HG02973 (cell line): ENCODE measurements around the gene SDE2.
A peak's percentile ranks its signal among the peaks of the same experiment; 100 is the strongest.

Experiments used
- ATAC-seq: cut with Tn5 transposase; IDR thresholded peaks from one replicate; pipeline ENCODE4 v1.9.1; 2021; ENCODE audit warnings: moderate library complexity; ENCODE audit not compliant: unreplicated experiment

Gene SDE2

DNA sequence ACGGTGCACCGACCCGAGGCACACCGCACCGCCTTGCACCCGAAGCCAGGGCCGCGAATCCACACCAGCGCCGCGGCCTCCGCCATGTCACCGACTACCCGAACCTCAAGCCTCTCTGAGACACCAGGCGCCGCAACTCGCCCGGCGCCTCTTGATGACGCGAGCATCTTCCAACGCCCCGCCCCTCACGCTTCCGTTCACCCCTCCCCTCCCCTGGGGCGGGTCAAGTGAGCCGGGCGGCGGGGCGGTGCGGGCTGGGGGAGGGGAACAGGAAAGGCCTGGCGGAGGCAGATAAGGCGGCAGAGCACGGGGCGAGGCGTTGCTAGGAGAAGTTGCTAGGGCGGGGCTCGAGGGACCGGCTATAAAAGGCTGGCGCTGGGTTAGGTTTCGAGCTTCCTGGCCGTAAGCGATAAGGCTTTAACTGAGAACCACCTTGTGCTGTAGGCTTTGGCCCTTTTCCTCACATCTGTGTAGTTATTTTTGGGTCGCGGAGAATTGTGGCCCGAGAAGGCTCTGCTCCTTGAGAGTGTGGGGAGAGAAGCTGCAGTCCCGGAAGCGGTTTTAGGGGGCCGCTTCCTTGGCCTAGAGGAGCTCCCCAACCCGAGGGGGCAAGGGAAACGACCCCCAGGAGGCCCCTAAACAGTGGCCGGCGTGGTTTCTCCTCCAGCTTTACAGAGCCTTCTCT lies at the start of gene SDE2:
Gene SDE2, minus strand, starts transcription at position 117 of the 685 bp plus-strand sequence. Its CDS starts 31 bp downstream, at position 86.
- ATAC-seq = peak; percentile 68

DNA sequence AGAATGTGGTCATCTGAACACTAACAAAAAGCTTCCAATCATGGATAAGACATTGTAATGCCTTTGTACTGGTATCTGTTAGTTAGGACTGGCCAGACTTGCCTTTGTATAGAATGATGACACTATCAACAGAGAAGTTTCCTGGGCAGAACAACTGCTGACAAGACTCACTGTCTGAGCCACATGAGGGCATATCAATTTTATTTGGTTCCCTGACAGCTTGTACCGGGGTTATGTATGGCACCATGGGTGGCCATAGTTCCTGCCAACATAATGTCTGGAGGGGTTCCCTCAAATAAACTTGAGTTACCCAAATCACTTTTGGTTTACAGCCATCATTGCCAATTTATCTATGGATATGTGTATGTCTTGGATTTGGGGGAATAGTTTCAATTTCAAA lies 49.7 kb upstream of the SDE2 start:
- no peak for ATAC-seq

DNA sequence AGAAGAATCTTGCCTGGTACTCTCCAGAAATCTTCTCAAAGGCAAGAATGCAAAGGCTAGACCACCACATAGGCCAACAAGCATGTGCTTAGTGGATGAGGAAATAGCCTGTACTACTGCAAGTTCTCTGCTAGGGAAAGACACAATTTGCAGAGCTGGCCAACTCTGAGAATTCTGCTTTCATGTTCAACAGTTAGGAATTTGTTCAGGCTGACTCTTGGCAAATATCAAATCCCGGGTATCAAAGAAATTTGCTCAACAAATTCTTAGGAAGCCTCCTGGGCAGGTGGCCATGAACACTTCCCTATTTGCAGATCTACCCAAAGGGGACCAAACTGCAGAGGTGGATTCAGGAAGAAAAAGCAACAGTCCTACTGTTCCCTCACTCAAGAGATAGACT lies 48.4 kb upstream of the SDE2 start:
- ATAC-seq = no peak

DNA sequence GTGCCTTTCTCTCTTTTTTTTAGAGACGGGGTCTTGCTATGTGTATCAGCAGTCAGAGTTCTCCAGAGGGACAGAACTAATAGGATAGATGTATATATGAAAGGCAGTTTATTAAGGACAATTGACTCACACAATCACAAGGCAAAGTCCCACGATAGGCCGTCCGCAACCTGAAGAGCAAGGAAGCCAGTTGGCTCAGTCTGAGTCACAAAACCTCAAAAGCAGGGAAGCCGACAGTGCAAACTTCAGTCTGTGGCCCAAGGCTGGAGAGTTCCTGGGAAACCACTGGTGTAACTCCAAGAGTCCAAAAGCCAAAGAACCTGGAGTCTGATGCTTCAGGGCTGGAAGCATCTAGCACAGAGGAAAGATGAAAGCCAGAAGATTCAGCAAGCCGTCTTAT lies 47.1 kb upstream of the SDE2 start:
- no peak for ATAC-seq

DNA sequence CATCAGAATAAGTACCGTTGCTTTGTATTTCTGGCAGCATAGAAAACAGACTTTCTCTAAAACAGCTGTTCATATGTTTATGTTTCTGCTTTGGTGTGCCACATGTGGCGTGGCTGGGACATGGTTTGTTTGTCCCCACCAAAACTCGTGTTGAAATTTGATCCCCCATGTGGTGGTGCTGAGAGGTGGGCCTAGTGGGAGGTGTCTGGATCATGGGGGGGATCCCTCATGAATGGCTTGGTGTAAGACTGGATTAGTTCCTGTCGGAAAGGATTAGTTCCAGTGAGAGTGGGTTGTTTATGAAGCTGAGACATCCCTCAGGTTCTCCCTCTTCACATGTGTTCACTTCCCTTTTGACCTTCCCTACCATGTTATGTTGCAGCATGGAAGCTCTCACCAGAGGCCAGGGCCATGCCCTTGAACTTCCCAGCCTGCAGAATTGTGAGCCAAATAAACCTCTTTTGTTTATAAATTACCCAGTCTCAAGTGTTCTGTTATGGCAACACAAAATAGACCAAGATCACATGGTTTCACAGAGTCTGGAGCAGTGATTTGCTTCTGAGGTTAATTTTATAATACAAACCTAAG lies 45.5 kb upstream of the SDE2 start:
- no peak for ATAC-seq

DNA sequence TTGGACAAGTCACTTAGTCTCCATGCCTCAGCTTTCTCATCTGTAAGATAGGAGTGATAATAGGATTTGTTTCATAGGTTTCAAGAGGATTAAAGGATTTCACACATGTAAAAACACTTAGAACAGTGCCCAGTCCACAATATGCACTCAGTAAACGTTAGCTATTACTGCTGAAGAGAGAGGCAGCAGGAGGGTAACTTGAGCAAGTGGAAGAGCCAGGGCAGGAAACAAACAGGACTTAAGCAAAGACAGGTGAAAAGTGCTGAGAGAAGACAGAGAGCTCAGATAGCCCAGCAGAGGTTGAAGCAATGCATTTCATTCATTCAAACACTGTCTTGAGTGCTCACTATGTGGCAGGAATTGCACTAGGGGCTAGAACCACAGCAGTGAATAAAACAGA lies 42.3 kb upstream of the SDE2 start:
- ATAC-seq = no peak

DNA sequence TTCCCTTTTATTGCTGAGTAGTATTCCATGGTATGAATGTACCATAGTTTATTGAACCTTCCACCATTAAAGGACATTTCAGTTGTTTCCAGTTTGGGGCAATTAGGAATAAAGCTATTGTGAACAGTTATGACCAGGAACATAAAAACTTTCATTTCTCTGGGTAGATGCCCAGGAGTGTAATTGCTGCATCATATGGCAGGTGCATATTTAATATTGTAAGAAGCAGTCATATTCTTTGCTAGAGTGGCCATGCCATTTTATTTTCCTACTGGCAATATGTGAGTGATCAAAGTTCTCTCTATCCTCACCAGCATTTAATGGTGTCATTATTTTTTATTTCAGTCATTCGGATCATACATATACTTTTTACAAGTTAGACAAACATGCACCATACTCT lies 39.5 kb upstream of the SDE2 start:
- no peak for ATAC-seq

DNA sequence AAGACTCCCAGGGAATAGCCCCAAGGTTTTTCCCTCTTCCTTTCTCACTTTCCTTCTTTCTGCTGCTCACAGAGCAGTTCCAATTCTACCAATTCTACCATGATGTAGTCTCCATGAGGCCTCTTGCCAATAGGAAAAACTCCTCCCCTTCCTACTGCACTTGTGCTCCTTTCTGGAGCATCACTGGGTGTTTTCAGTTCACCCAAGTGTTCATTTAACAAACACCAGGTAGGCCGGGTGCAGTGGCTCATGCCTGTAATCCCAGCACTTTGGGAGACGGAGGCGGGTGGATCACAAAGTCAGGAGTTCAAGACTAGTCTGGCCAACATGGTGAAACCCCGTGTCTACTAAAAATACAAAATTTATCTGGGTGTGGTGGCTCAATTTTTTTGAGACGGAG lies 36.8 kb upstream of the SDE2 start:
- no peak for ATAC-seq

DNA sequence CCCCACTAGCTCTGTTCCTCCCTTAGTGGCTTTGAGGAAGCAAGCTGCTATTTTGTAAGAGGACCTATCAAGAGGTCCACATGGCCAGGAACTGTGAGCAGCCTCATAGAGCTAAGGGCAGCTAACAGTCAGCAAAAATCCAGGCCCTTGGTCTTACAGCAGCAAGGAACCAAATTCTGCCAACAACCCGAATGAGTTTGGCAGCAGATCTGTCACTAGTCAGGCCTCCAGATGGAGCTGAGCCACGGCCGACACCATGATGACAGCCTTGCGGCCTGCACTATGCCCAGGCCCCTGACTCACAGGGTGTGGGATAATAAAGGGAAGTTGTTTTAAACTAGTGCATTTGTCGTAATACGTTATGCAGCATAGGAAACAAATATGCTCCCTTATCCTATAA lies 35.3 kb upstream of the SDE2 start:
- no peak for ATAC-seq

DNA sequence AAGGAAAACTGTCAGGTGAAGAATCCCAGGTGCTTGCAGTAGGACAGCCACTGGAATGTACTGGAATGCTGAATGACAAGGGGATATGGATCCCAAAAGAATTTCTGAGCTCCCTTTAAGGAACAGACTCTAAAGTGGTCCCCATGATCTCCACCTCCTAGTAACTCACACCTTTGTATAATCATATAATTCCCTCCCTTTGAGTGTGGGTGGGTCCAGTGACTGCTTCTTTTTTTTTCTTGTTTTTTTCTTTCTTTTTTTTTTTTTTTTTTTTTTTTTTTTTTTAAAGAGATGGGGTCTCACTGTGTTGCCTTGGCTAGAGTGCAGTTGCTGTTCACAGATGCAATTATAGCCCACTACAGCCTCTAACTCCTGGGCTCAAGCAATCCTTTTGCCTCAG lies 34.8 kb upstream of the SDE2 start:
- ATAC-seq = no peak

DNA sequence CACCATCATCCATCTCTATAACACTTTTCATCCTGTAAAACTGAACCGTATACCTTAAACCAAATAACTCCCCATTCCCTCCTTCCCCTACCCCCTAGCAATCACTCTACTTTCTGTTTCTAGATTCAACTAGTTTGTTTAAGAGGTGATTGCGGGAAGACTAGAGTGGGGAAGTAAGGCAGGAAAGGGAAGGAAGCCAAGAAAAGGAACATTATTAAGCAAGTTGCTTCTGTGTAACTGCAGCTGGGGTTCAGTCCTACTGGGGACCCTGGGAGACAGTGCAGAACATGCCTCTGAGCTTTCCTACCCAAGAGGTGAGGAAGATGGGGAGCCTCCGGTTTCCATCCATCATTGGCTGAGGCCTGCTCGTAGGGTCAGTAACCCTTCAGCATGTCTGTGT lies 34.4 kb upstream of the SDE2 start:
- no peak for ATAC-seq

DNA sequence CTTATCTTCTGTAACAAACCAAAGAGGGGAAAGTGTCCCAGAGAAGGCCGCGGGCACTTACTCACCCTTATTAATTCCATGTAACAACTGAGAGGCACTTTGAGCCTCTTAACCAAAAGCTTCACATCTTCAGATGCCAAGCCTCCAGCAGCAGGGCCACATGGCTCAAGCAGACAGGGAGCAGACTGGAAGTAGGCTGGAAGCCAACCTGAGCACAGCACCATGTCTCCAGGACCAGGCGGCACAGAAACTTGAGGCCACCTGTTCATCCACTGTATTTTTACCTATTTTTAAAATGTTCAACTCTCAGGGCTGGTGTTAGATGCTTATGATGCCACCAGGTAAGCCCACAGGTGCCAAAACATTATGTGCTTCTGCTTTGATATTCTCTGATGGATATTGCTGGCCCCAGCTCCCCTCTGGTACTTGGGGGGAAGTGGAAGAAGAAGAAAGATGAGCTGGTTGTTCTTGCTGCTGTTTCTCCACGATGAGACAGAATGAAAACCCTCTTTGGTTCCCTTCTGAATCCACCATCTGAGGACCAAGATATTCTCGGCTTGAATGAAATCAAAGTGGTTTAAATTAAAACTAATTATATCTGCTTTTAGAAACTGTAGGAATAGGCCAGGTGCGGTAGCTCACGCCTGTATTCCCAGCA lies 30.6 kb upstream of the SDE2 start:
- ATAC-seq = no peak

DNA sequence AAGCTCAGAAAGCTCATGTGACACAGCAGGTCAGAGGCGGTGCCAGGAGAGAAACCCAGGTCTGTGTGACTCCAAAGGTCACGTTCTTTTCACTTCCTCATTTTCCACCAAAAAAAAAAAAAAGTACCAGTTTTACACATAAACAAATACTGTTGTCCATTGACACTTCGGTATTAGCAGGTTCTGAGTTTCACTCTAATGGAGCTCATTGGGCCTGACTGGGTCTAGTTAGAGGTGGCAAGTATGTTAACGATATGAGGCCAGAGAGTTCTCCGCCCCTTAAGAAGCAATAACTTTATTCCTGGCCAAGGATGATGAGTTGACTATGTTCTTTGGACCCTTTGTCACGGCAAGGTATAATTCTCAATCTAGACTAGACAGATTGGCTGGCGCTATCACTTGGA lies 30.0 kb upstream of the SDE2 start:
- ATAC-seq = peak; percentile 89

DNA sequence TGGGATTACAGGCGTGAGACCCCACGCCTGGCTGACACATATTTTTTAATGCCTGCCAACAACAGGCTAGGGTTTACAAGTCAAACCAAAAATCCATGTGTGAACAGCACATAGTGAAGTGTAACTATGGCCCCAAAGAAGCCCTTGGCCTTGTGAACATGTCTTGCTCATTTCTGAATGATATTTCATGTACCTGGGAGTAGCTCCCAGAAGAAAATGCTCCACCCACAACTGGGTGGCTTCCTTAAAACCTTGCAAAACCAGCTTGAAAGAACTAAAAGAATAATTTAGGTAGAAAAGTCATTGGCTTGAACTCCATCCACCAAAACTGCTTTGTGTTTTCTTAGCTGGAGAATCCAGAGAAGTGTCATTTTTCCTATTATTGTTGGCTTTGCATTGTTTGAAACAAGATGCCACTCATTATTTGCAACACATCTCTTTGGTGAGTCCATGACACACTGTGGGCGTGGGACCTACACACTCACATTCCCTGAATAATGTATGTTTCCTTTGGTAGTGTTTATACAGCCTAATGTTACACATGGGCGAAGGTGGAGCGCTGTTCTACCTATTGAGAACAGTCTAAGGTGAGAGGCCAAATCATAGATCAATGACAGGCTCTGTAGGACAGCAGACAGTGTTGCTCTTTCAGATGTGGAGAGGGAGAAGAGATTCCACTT lies 28.5 kb upstream of the SDE2 start:
- ATAC-seq = no peak

DNA sequence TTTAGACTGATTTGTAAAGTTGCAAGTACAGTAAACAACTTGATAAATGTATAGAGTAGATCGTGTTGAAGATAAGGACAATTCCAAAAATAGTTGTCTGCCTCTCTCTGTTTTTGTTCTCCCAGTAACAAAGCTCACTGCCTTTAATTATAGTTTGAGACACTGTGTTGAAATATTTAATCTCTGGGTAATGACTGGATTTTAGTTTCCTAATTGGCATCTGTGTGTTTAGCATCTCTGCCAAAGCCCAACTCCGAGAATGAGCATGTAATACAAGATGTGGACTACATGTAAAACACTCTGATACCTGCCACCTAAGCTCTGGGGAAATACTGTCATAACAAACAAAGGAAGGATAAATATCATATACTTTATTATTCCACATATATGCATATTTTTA lies 27.7 kb upstream of the SDE2 start:
- no peak for ATAC-seq

DNA sequence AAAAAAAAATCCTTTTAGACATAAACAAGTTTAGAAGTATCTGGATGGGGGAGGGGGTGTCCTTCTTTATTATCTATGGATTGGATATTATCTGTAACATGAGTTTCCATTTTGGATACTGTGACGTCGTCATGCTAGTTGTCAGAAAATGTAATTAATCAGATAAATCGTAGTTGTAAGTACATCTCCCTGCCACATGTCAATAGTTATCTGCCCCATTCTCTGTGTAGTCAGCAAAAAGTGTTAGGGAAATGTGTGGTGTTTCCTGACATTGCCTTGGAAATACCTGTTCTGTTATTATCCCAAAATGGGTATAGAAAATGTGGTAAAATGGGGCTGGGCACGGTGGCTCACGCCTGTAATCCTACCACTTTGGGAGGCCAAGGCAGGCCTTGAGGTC lies 24.6 kb upstream of the SDE2 start:
- no peak for ATAC-seq

DNA sequence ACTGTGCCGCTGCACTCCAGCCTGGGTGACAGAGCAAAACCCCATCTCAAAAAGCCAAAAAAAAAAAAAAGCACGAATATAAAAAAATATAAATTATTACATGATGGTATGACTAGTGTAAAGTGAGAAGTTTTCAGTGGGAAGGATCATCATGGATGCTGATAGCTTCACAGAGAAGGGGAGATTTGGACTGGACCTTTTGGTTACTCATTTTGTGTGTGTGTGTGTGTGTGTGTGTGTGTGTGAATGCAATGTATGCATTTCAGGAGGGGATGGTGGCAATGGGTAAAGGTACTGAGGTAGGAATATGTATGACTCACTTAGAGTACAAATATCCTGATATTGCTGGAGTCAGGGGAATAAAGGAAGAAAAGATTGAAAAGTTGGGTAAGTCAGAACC lies 22.7 kb upstream of the SDE2 start:
- no peak for ATAC-seq

DNA sequence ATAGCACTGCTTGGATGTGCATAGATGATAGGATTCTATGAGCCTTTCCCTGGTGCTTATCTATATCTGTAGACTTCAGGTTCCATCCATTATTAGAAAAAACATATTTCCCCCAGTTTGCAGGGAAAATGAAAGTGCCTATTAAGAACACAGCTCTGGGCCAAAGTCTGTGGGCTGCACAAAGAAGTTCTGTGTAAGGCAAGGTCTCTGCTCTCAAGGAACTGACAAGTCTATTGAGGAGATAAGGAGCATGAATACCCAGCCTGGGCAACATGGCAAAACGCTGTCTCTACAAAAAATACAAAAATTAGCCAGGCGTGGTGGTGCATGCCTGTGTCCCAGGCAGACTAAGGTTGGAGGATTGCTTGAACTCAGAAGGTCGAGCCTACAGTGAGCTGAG lies 22.3 kb upstream of the SDE2 start:
- ATAC-seq = no peak

DNA sequence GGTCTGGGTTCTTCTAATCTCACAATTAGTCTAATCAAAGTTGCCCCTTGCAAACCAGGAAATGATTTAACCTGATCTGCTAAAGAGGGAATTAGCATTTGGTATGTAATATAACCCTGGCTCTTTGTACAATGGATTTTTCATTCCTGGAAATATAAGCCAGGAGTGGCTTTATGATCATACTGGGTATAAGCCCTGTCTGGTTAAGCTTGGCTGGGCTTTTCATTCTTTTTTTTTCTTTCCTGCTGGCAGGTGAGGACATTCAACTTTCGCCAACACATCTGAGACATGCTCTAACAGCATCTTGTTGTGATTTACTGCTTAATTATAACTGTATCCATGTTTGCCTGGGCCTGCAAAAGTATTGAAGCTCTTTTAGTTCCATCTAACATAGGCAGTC lies 20.4 kb upstream of the SDE2 start:
- ATAC-seq = no peak

DNA sequence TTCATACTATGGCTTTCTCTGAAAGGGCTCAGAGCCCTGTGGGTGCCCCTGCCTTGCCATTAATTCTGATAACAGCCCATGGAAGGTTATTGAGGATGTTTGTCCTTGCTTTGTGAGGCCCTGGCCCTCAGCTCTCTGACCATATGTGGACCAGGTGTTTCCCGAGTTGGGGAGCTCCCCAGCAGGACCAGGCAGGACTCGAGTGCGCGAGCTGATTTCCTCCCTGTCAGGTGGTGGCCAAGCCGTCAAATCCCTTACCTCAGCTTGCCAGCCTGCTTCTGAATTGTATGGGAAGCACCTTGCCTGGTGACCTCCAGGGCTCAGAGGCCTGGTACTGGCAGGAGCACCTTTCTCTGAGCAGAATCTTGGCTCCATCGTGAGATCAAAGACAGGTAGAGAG lies 17.9 kb upstream of the SDE2 start:
- ATAC-seq = no peak

DNA sequence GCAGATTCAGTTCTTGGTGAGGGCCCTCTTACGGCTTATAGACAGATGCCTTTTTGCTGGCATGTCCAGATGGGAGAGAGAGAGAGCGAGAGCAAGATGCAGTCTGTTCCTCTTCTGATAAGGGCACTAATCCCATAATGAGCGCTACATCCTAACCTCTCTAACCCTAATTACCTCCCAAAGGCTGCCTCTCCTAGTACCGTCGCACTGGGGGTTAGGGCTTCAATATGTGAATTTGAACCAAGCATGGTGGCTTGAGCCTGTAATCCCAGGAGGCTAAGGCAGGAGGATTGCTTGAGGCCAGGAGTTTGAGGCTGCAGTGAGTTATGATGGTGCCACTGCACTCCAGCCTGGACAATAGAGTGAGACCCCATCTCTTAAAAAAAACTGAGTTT lies 10.5 kb upstream of the SDE2 start:
- ATAC-seq = no peak
